TTC549 (cell line): ENCODE results near the gene LRRC37A2.
"Not testable (repeated sequence)": the region's sequence is repeated elsewhere in the genome, so short reads cannot be mapped to it uniquely, and the experiment has no call there.

Experiments used
- FAIRE-seq: peaks from 2 replicates; lab custom pipeline; 2012; peaks lifted over from hg19 to GRCh38; lab: Jason Lieb, UNC

Gene LRRC37A2

GRCh38 chr17:46512168-46512567 lies at the start of gene LRRC37A2:
Gene LRRC37A2, plus strand, starts transcription at chr17:46512468. Its CDS starts 245 bp downstream, at chr17:46512713.
- not testable (repeated sequence) for FAIRE-seq

- not testable (repeated sequence) for FAIRE-seq
Observed at GRCh38 chr17:46467618-46468017, 44.6 kb upstream of the LRRC37A2 start.

- FAIRE-seq, result not testable (repeated sequence)
Observed at GRCh38 chr17:46474489-46474888, 37.8 kb upstream of the LRRC37A2 start.

- FAIRE-seq, result not testable (repeated sequence)
Observed at GRCh38 chr17:46475583-46475982, 36.7 kb upstream of the LRRC37A2 start.

- not testable (repeated sequence) for FAIRE-seq
Observed at GRCh38 chr17:46478823-46479222, 33.4 kb upstream of the LRRC37A2 start.

GRCh38 chr17:46481310-46481709 lies 31.0 kb upstream of the LRRC37A2 start:
- not testable (repeated sequence) for FAIRE-seq

GRCh38 chr17:46492021-46492420 lies 20.2 kb upstream of the LRRC37A2 start:
- not testable (repeated sequence) for FAIRE-seq

- FAIRE-seq, result not testable (repeated sequence)
Observed at GRCh38 chr17:46499437-46500139, 12.7 kb upstream of the LRRC37A2 start.

GRCh38 chr17:46505896-46506295 lies 6.4 kb upstream of the LRRC37A2 start:
- not testable (repeated sequence) for FAIRE-seq

- FAIRE-seq, result not testable (repeated sequence)
Observed at GRCh38 chr17:46534716-46535115, 22.4 kb downstream of the LRRC37A2 start.

- FAIRE-seq, result not testable (repeated sequence)
Observed at GRCh38 chr17:46548607-46549006, 36.3 kb downstream of the LRRC37A2 start.

GRCh38 chr17:46559155-46559554 lies 46.9 kb downstream of the LRRC37A2 start:
- not testable (repeated sequence) for FAIRE-seq

- not testable (repeated sequence) for FAIRE-seq
Observed at GRCh38 chr17:46560048-46560447, 47.8 kb downstream of the LRRC37A2 start.

GRCh38 chr17:46566284-46566683 lies 54.0 kb downstream of the LRRC37A2 start:
- not testable (repeated sequence) for FAIRE-seq

GRCh38 chr17:46566980-46567379 lies 54.7 kb downstream of the LRRC37A2 start:
- not testable (repeated sequence) for FAIRE-seq

GRCh38 chr17:46571796-46572195 lies 59.5 kb downstream of the LRRC37A2 start:
- FAIRE-seq, result not testable (repeated sequence)

- FAIRE-seq, result peak; percentile 96
Observed at GRCh38 chr17:46579083-46580075, 67.1 kb downstream of the LRRC37A2 start, which contains the start of gene ARL17A. Gene ARL17A, minus strand, starts transcription at chr17:46579691. Its CDS starts 3,369 bp downstream, at chr17:46576322.

- FAIRE-seq, result not testable (repeated sequence)
Observed at GRCh38 chr17:46580082-46580481, 67.8 kb downstream of the LRRC37A2 start.

- not testable (repeated sequence) for FAIRE-seq
Observed at GRCh38 chr17:46585444-46585843, 73.2 kb downstream of the LRRC37A2 start.

- not testable (repeated sequence) for FAIRE-seq
Observed at GRCh38 chr17:46590157-46591146, 78.2 kb downstream of the LRRC37A2 start, which contains the start of gene NSF. Gene NSF, plus strand, starts transcription at chr17:46590669. Its CDS starts 107 bp downstream, at chr17:46590776.

GRCh38 chr17:46591332-46591731 lies 79.1 kb downstream of the LRRC37A2 start:
- not testable (repeated sequence) for FAIRE-seq
